HepG2 (cell line): ENCODE data around the gene GSDMA. TPM values are rescaled to one million over a fixed set of nuclear protein-coding genes. Genes with fewer than 3 reads are reported as not detected.

Experiments
- CC2D1A ChIP-seq: sonication (generic); formaldehyde crosslinking; IDR thresholded peaks from 2 replicates; pipeline ENCODE4 v1.8.1; 2023; ENCODE audit warnings: mild to moderate bottlenecking, missing genetic modification reagents
- FOXC1 ChIP-seq: sonication (generic); formaldehyde crosslinking; IDR thresholded peaks from 2 replicates; pipeline ENCODE4 v1.8.0; 2022; ENCODE audit warnings: mild to moderate bottlenecking, missing genetic modification reagents, borderline replicate concordance
- GFI1 ChIP-seq: sonication (generic); formaldehyde crosslinking; IDR thresholded peaks from 2 replicates; pipeline ENCODE4 v1.5.0; 2020; ENCODE audit warnings: missing genetic modification reagents, mild to moderate bottlenecking, borderline replicate concordance
- ISX ChIP-seq: sonication (generic); formaldehyde crosslinking; conservative IDR thresholded peaks from 2 replicates; pipeline ENCODE4 v1.5.0; 2020; ENCODE audit warnings: missing genetic modification reagents
- MED8 ChIP-seq: sonication (generic); formaldehyde crosslinking; IDR thresholded peaks from 2 replicates; pipeline ENCODE4 v1.8.1; 2023; ENCODE audit warnings: mild to moderate bottlenecking, missing genetic modification reagents; ENCODE audit not compliant: insufficient replicate concordance
- NFE2 ChIP-seq: sonication (generic); formaldehyde crosslinking; IDR thresholded peaks from 2 replicates; pipeline ENCODE4 v1.4.0; 2020; ENCODE audit warnings: missing genetic modification reagents
- NFE2L2 ChIP-seq: fragments of 150-350 bp; IDR thresholded peaks from 2 replicates; pipeline ENCODE4 v1.6.1; 2014; ENCODE audit warnings: low read length
- NFKB2 ChIP-seq: sonication (generic); formaldehyde crosslinking; IDR thresholded peaks from 2 replicates; pipeline ENCODE4 v1.4.0; 2020; ENCODE audit warnings: missing genetic modification reagents, borderline replicate concordance
- PCBP2 ChIP-seq: fragments of 200-400 bp; formaldehyde crosslinking; optimal IDR thresholded peaks from 2 replicates; pipeline ENCODE3; 2018; ENCODE audit warnings: low read length, low read depth; ENCODE audit not compliant: poor library complexity, severe bottlenecking
- SAP130 ChIP-seq: IDR thresholded peaks from 2 replicates; pipeline ENCODE4 v1.6.1; 2016; ENCODE audit warnings: low read depth
- SNAI1 ChIP-seq: sonication (generic); formaldehyde crosslinking; IDR thresholded peaks from 2 replicates; pipeline ENCODE4 v1.5.0; 2020; ENCODE audit warnings: mild to moderate bottlenecking, missing genetic modification reagents, borderline replicate concordance
- YEATS4 ChIP-seq: sonication (generic); formaldehyde crosslinking; IDR thresholded peaks from 2 replicates; pipeline ENCODE4 v1.4.0; 2020; ENCODE audit warnings: missing genetic modification reagents, borderline replicate concordance
- ZNF292 ChIP-seq: sonication (generic); formaldehyde crosslinking; IDR thresholded peaks from 2 replicates; pipeline ENCODE4 v1.8.1; 2022; ENCODE audit warnings: mild to moderate bottlenecking, low read depth, missing genetic modification reagents, borderline replicate concordance
- ZNF331 ChIP-seq: sonication (generic); formaldehyde crosslinking; IDR thresholded peaks from 2 replicates; pipeline ENCODE4 v1.4.0; 2020; ENCODE audit warnings: missing genetic modification reagents
- ZNF510 ChIP-seq: sonication (generic); formaldehyde crosslinking; IDR thresholded peaks from 2 replicates; pipeline ENCODE4 v1.4.0; 2020; ENCODE audit warnings: low read depth, mild to moderate bottlenecking, missing genetic modification reagents
- ZNF558 ChIP-seq: sonication (generic); formaldehyde crosslinking; IDR thresholded peaks from 2 replicates; pipeline ENCODE4 v1.9.0; 2022; ENCODE audit warnings: mild to moderate bottlenecking, missing genetic modification reagents, borderline replicate concordance
- ZNF598 ChIP-seq: sonication (generic); formaldehyde crosslinking; IDR thresholded peaks from 2 replicates; pipeline ENCODE4 v1.5.1; 2020; ENCODE audit warnings: mild to moderate bottlenecking, missing genetic modification reagents, borderline replicate concordance
- ZNF879 ChIP-seq: sonication (generic); formaldehyde crosslinking; IDR thresholded peaks from 2 replicates; pipeline ENCODE4 v1.8.1; 2023; ENCODE audit warnings: missing genetic modification reagents
- polyA plus RNA-seq, 8 experiments: library from polyadenylated mRNA; depleted of rRNA in 3 of 8; stranded (reverse) in 7 of 8; unstranded in 1 of 8; fragments of >200 nt; fragmentation: Illumina TruSeq in 4 of 8; extraction: Trizol in 4 of 8; gene quantifications; 2 replicates each; pipeline versions ENCODE4 v1.2.1 to v1.2.3, GENCODE V29; 2011 to 2016; ENCODE audit warnings: low read depth in 4 of 8, missing spikeins in 1 of 8, mixed read lengths in 1 of 8; ENCODE audit not compliant: insufficient read depth in 1 of 8
- total RNA-seq, 5 experiments: library from RNA; depleted of rRNA; stranded (reverse); fragments of >200 nt; fragmentation: Illumina TruSeq; extraction: Trizol; gene quantifications; 2 replicates each; pipeline ENCODE4 v1.2.3, GENCODE V29; 2016; ENCODE audit warnings: low read depth in 1 of 5
- TF ChIP-seq, protein P1 (sequence below): sonication (generic); formaldehyde crosslinking; IDR thresholded peaks from 2 replicates; pipeline ENCODE4 v1.4.0; 2020; ENCODE audit warnings: low read depth, missing genetic modification reagents
- TF ChIP-seq, protein P2 (sequence below): sonication (generic); formaldehyde crosslinking; IDR thresholded peaks from 2 replicates; pipeline ENCODE4 v1.4.0; 2020; ENCODE audit warnings: missing genetic modification reagents, borderline replicate concordance
- TF ChIP-seq, protein P3 (sequence below): sonication (generic); formaldehyde crosslinking; IDR thresholded peaks from 2 replicates; pipeline ENCODE4 v1.5.0; 2020; ENCODE audit warnings: mild to moderate bottlenecking, missing genetic modification reagents

The GSDMA gene
- total and polyA plus RNA-seq, 2 of the 13 experiments (the other 11 are each of a cell fraction or from before 2014, with no cell fraction given), result not detected

DNA sequence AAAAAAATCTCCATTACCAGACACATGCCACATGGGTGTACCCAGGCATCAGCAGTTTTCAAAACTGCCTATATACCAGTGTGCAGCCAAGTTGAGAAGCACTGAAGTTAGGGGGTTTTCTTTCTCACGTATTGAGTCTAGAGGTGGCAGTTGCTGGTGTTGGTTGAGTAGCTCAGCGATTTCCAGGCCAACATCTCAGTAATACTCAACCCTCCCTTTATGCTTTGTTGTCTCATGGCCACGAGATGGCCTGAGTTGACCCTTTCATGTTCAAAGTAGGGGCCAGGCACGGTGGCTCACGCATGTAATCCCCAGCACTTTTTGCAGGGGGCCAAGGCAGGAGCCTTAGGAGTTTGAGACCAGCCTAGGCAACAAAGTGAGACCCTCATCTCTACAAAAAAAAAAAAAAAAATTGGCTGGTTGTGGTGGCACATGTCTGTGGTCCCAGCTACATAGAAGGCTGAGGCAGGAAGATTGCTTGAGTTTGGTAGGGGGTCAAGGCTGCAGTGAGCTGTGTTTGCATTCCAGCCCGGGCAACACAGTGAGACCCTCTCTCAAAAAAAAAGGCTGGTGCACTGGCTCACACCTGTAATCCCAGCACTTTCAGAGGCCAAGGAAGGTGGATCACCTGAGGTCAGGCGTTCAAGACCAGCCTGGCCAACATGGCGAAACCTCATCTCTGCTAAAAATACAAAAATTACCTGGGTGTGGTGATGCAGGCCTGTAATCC, 24.5 kb upstream of the GSDMA start (continued):
- TF ChIP-seq, protein P1, sequence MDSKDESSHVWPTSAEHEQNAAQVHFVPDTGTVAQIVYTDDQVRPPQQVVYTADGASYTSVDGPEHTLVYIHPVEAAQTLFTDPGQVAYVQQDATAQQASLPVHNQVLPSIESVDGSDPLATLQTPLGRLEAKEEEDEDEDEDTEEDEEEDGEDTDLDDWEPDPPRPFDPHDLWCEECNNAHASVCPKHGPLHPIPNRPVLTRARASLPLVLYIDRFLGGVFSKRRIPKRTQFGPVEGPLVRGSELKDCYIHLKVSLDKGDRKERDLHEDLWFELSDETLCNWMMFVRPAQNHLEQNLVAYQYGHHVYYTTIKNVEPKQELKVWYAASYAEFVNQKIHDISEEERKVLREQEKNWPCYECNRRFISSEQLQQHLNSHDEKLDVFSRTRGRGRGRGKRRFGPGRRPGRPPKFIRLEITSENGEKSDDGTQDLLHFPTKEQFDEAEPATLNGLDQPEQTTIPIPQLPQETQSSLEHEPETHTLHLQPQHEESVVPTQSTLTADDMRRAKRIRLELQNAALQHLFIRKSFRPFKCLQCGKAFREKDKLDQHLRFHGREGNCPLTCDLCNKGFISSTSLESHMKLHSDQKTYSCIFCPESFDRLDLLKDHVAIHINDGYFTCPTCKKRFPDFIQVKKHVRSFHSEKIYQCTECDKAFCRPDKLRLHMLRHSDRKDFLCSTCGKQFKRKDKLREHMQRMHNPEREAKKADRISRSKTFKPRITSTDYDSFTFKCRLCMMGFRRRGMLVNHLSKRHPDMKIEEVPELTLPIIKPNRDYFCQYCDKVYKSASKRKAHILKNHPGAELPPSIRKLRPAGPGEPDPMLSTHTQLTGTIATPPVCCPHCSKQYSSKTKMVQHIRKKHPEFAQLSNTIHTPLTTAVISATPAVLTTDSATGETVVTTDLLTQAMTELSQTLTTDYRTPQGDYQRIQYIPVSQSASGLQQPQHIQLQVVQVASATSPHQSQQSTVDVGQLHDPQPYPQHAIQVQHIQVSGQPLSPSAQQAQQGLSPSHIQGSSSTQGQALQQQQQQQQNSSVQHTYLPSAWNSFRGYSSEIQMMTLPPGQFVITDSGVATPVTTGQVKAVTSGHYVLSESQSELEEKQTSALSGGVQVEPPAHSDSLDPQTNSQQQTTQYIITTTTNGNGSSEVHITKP (CRISPR knock-in tag), result no peak
- TF ChIP-seq MED8, result no peak
- no peak for TF ChIP-seq NFKB2
- no peak for TF ChIP-seq PCBP2
- TF ChIP-seq ZNF510 (CRISPR knock-in tag), result no peak
- TF ChIP-seq FOXC1, result no peak
- TF ChIP-seq ZNF598 (CRISPR knock-in tag), result peak; percentile 56; the same call in 1 of the 2 replicates
- TF ChIP-seq ZNF331 (CRISPR knock-in tag), result peak; percentile 55; the same call in 1 of the 2 replicates
- no peak for TF ChIP-seq ZNF558 (CRISPR knock-in tag)
- TF ChIP-seq, protein P2, sequence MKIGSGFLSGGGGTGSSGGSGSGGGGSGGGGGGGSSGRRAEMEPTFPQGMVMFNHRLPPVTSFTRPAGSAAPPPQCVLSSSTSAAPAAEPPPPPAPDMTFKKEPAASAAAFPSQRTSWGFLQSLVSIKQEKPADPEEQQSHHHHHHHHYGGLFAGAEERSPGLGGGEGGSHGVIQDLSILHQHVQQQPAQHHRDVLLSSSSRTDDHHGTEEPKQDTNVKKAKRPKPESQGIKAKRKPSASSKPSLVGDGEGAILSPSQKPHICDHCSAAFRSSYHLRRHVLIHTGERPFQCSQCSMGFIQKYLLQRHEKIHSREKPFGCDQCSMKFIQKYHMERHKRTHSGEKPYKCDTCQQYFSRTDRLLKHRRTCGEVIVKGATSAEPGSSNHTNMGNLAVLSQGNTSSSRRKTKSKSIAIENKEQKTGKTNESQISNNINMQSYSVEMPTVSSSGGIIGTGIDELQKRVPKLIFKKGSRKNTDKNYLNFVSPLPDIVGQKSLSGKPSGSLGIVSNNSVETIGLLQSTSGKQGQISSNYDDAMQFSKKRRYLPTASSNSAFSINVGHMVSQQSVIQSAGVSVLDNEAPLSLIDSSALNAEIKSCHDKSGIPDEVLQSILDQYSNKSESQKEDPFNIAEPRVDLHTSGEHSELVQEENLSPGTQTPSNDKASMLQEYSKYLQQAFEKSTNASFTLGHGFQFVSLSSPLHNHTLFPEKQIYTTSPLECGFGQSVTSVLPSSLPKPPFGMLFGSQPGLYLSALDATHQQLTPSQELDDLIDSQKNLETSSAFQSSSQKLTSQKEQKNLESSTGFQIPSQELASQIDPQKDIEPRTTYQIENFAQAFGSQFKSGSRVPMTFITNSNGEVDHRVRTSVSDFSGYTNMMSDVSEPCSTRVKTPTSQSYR (CRISPR knock-in tag), result peak; percentile 27; the same call in 1 of the 2 replicates
- TF ChIP-seq ZNF879, result no peak
- TF ChIP-seq CC2D1A (CRISPR knock-in tag), result no peak
- TF ChIP-seq GFI1 (CRISPR knock-in tag), result no peak
- no peak for TF ChIP-seq ISX (CRISPR knock-in tag)
- peak; percentile 30; the same call in 1 of the 2 replicates for TF ChIP-seq ZNF292 (CRISPR knock-in tag)
- TF ChIP-seq NFE2 (CRISPR knock-in tag), result no peak
- TF ChIP-seq SNAI1 (CRISPR knock-in tag), result no peak
- no peak for TF ChIP-seq NFE2L2
- peak; percentile 65 for TF ChIP-seq SAP130 (CRISPR knock-in tag)
- TF ChIP-seq, protein P3, sequence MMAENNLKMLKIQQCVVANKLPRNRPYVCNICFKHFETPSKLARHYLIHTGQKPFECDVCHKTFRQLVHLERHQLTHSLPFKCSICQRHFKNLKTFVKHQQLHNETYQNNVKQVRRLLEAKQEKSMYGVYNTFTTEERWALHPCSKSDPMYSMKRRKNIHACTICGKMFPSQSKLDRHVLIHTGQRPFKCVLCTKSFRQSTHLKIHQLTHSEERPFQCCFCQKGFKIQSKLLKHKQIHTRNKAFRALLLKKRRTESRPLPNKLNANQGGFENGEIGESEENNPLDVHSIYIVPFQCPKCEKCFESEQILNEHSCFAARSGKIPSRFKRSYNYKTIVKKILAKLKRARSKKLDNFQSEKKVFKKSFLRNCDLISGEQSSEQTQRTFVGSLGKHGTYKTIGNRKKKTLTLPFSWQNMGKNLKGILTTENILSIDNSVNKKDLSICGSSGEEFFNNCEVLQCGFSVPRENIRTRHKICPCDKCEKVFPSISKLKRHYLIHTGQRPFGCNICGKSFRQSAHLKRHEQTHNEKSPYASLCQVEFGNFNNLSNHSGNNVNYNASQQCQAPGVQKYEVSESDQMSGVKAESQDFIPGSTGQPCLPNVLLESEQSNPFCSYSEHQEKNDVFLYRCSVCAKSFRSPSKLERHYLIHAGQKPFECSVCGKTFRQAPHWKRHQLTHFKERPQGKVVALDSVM (CRISPR knock-in tag), result no peak
- 0 out of 2 replicates have a peak, but pooled peaks have one; percentile 50 for TF ChIP-seq YEATS4 (CRISPR knock-in tag)
